ENCODE data around the gene TNRC6C.
"Not testable (repeated sequence)": the region's sequence is repeated elsewhere in the genome, so short reads cannot be mapped to it uniquely, and the experiment has no call there.

The TNRC6C gene

DNA sequence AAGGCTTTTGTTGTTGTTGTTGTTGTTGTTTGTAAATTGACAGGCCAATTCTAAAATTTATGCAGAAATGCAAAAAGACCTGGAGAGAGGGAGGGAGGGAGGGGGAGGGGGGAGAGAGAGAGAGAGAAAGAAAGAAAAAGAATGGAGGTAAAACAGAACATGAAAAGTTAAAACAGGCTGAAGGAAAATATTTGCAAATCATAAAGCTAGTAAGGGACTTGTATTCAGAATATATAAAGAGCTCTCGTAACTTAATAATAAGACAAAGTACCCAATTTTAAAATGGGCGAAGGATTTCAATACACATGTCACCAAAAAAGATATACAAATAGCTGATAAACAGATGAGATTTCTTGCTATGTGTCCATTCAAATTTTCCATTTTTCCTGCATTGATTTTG is 15.4 kb downstream of the TNRC6C start:
- Mint-ChIP-seq H3K27ac (no peak overlapping the region), H3K4me3 (no peak overlapping the region), H3K27me3 (ENCODE audit: low read depth) (no peaks in the 10 kb centered on the region), H3K4me1 (no peaks in the 10 kb centered on the region), H3K36me3 (ENCODE audit: low read depth) (no peaks in the 10 kb centered on the region), H3K9me3 (no peaks in the 10 kb centered on the region)
- TF ChIP-seq, protein P1, sequence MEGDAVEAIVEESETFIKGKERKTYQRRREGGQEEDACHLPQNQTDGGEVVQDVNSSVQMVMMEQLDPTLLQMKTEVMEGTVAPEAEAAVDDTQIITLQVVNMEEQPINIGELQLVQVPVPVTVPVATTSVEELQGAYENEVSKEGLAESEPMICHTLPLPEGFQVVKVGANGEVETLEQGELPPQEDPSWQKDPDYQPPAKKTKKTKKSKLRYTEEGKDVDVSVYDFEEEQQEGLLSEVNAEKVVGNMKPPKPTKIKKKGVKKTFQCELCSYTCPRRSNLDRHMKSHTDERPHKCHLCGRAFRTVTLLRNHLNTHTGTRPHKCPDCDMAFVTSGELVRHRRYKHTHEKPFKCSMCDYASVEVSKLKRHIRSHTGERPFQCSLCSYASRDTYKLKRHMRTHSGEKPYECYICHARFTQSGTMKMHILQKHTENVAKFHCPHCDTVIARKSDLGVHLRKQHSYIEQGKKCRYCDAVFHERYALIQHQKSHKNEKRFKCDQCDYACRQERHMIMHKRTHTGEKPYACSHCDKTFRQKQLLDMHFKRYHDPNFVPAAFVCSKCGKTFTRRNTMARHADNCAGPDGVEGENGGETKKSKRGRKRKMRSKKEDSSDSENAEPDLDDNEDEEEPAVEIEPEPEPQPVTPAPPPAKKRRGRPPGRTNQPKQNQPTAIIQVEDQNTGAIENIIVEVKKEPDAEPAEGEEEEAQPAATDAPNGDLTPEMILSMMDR (IDR thresholded peaks at IDR 0.05; ENCODE audit: unreplicated experiment in 3 of 3): no peak

DNA sequence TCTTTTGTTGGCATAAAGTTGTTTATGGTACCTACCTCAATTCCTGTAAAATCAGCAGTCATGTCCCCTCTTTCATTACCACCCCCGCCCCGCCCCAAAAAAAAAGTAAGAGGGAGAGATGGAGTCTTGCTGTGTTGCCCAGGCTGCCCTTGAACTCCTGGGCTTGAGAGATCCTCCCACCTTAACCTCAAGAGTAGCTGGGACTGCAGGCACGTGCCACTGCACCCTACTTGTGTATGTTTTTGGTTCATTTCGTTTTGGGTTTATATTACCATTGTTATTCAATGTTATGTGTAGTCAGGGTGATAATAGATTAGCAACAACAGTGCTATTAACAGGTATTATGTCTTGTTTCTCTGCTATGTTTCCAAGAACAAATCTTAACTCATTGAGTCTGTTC is 15.9 kb downstream of the TNRC6C start:
- Mint-ChIP-seq H3K36me3 (ENCODE audit: low read depth) (peaks cover under 1% of the 10 kb centered on the region), H3K27me3 (ENCODE audit: low read depth) (no peaks in the 10 kb centered on the region), H3K4me3 (no peak overlapping the region), H3K27ac (no peak overlapping the region), H3K4me1 (no peaks in the 10 kb centered on the region), H3K9me3 (no peaks in the 10 kb centered on the region)
- TF ChIP-seq, protein P1 (IDR thresholded peaks at IDR 0.05; ENCODE audit: unreplicated experiment in 3 of 3): no peak

- not testable (repeated sequence) for H3K4me1 Mint-ChIP-seq; H3K27ac Mint-ChIP-seq; H3K27me3 Mint-ChIP-seq (ENCODE audit: low read depth); H3K4me3 Mint-ChIP-seq; H3K9me3 Mint-ChIP-seq
- H3K36me3 Mint-ChIP-seq (ENCODE audit: low read depth): peaks cover 33% of the 10 kb centered on the region
Measured at GRCh38 chr17:77982430-77982829, 23.9 kb downstream of the TNRC6C start.

GRCh38 chr17:77990301-77990700 is 31.8 kb downstream of the TNRC6C start:
- no peak overlapping the region for H3K27ac Mint-ChIP-seq
- H3K9me3 Mint-ChIP-seq: no peaks in the 10 kb centered on the region
- H3K4me1 Mint-ChIP-seq: peaks cover 8% of the 10 kb centered on the region
- H3K4me3 Mint-ChIP-seq: no peak overlapping the region
- H3K36me3 Mint-ChIP-seq (ENCODE audit: low read depth): peaks cover 3% of the 10 kb centered on the region
- H3K27me3 Mint-ChIP-seq (ENCODE audit: low read depth): no peaks in the 10 kb centered on the region
- TF ChIP-seq, protein P1 (IDR thresholded peaks at IDR 0.05; ENCODE audit: unreplicated experiment in 3 of 3): no peak

GRCh38 chr17:77993735-77994134 is 35.2 kb downstream of the TNRC6C start:
- H3K27ac Mint-ChIP-seq, H3K9me3 Mint-ChIP-seq: not testable (repeated sequence)

GRCh38 chr17:77995146-77995852 is 36.8 kb downstream of the TNRC6C start:
- Mint-ChIP-seq H3K9me3 (no peaks in the 10 kb centered on the region), H3K4me1 (peaks cover 23% of the 10 kb centered on the region)
- TF ChIP-seq, protein P1 (IDR thresholded peaks at IDR 0.05; ENCODE audit: unreplicated experiment in 3 of 3): no peak

More at GRCh38 chr17:77993735-77994134, 35.2 kb downstream of the TNRC6C start:
- not testable (repeated sequence) for H3K36me3 Mint-ChIP-seq (ENCODE audit: low read depth); H3K27me3 Mint-ChIP-seq (ENCODE audit: low read depth); H3K4me3 Mint-ChIP-seq
- peaks cover 19% of the 10 kb centered on the region for H3K4me1 Mint-ChIP-seq

GRCh38 chr17:77996256-77996655 is 37.8 kb downstream of the TNRC6C start:
- Mint-ChIP-seq H3K9me3 (no peaks in the 10 kb centered on the region), H3K4me1 (peaks cover 31% of the 10 kb centered on the region), H3K27me3 (ENCODE audit: low read depth) (no peaks in the 10 kb centered on the region)

More at GRCh38 chr17:77995146-77995852, 36.8 kb downstream of the TNRC6C start:
- no peak overlapping the region for H3K4me3 Mint-ChIP-seq
- peaks cover 8% of the 10 kb centered on the region for H3K36me3 Mint-ChIP-seq (ENCODE audit: low read depth)
- H3K27me3 Mint-ChIP-seq (ENCODE audit: low read depth): no peaks in the 10 kb centered on the region
- H3K27ac Mint-ChIP-seq: no peak overlapping the region

More at GRCh38 chr17:77996256-77996655, 37.8 kb downstream of the TNRC6C start:
- H3K36me3 Mint-ChIP-seq (ENCODE audit: low read depth): peaks cover 8% of the 10 kb centered on the region
- no peak overlapping the region for H3K4me3 Mint-ChIP-seq
- no peak overlapping the region for H3K27ac Mint-ChIP-seq
- TF ChIP-seq, protein P1 (IDR thresholded peaks at IDR 0.05; ENCODE audit: unreplicated experiment in 3 of 3): no peak

Data from nephron (organoid).